Measurements from ENCODE around the gene UCKL1. TPM values are rescaled to one million over a fixed set of nuclear protein-coding genes. Genes with fewer than 3 reads are reported as not detected.
"Not testable (repeated sequence)": the region's sequence is repeated elsewhere in the genome, so short reads cannot be mapped to it uniquely, and the experiment has no call there.

Gene UCKL1
- total RNA-seq, 1 donor from 2014 or later = 95.4 TPM

DNA sequence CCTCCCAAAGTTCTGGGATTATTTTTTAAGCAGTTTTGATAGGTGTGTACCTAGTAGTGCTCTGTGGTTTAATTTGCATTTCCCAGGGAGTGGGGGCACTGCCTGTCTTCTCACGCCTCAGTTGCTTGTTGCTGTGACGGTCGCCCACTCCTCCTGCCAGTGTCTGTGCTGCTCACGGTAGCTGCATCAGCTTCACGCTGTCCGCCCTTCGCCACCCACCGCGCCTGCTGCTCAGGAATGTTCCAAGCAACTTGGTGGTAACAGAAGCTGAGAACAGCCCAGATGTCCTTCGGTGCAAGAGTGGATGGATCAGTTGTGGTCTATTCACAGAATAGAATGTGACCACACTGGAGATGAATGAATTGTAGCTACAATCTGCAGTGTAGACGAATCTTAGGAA lies 38.4 kb downstream of the UCKL1 start:
- H3K4me3 ChIP-seq = no peak overlapping the region
- no peak overlapping the region for H3K27ac ChIP-seq
- intact Hi-C loops (cut with DNase I) = no loop called here
- TF ChIP-seq, protein P1, sequence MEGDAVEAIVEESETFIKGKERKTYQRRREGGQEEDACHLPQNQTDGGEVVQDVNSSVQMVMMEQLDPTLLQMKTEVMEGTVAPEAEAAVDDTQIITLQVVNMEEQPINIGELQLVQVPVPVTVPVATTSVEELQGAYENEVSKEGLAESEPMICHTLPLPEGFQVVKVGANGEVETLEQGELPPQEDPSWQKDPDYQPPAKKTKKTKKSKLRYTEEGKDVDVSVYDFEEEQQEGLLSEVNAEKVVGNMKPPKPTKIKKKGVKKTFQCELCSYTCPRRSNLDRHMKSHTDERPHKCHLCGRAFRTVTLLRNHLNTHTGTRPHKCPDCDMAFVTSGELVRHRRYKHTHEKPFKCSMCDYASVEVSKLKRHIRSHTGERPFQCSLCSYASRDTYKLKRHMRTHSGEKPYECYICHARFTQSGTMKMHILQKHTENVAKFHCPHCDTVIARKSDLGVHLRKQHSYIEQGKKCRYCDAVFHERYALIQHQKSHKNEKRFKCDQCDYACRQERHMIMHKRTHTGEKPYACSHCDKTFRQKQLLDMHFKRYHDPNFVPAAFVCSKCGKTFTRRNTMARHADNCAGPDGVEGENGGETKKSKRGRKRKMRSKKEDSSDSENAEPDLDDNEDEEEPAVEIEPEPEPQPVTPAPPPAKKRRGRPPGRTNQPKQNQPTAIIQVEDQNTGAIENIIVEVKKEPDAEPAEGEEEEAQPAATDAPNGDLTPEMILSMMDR (IDR thresholded peaks at IDR 0.05) = no peak
- peaks cover 0 to 8% of the 10 kb centered on the region in 2 donors for H3K36me3 ChIP-seq
- H3K4me1 ChIP-seq = no peaks in the 10 kb centered on the region
- no peaks in the 10 kb centered on the region for H3K9me3 ChIP-seq
- H3K27me3 ChIP-seq = no peaks in the 10 kb centered on the region
- no peak for DNase-seq (ENCODE audit: low spot score in 2 of 2)

DNA sequence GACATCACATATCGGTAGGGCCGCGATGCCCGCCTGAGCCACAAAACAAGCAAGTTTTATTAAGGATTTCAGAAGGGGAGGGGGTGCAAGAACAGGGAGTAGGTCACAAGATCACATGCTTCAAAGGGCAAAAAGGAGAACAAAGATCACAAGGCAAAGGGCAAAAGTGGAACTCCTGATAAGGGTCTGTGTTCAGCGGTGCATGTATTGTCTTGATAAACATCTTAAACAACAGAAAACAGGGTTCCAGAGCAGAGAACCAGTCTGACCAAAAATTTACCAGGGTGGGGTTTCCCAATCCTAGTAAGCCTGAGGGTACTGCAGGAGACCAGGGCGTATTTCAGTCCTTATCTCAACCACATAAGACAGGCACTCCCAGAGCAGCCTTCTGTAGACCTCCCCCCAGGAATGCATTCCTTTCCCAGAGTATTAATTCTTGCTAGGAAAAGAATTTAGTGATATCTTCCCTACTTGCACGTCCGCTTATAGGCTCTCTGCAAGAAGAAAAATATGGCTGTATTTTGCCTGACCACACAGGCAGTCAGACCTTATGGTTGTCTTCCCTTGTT lies 39.8 kb downstream of the UCKL1 start:
- H3K4me3 ChIP-seq; H3K9me3 ChIP-seq; H3K27ac ChIP-seq; H3K27me3 ChIP-seq; DNase-seq (ENCODE audit: low spot score in 2 of 2); H3K36me3 ChIP-seq; intact Hi-C loops (cut with DNase I); H3K4me1 ChIP-seq: not testable (repeated sequence)

DNA sequence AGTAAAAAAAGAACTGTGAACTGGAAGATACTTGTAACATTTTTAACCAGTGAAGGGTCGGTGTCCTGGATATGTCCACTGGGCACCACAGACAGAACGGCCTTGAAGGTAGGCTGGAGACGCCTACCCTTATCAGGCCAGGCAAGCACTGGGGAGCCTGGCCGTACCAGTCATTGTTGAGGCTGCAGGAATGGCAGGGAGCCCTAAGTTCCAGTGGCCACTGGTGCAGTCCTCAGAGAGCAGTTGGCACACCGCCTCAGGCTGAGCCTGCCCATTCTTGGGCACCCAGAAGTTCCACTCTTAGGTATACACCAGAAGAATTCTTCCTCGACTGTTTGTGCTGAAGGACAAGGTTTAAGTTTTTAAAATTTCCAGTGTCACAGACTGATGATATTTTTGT lies 40.7 kb downstream of the UCKL1 start:
- Histone ChIP-seq H3K4me1 (peaks cover 0 to 6% of the 10 kb centered on the region in 2 donors), H3K9me3 (no peaks in the 10 kb centered on the region), H3K27ac (no peak overlapping the region), H3K36me3 (peaks cover 0 to 5% of the 10 kb centered on the region in 2 donors), H3K27me3 (no peaks in the 10 kb centered on the region), H3K4me3 (no peak overlapping the region)
- TF ChIP-seq, protein P1 (IDR thresholded peaks at IDR 0.05) = no peak
- intact Hi-C loops (cut with DNase I) = no loop called here
- DNase-seq (ENCODE audit: low spot score in 2 of 2) = no peak

DNA sequence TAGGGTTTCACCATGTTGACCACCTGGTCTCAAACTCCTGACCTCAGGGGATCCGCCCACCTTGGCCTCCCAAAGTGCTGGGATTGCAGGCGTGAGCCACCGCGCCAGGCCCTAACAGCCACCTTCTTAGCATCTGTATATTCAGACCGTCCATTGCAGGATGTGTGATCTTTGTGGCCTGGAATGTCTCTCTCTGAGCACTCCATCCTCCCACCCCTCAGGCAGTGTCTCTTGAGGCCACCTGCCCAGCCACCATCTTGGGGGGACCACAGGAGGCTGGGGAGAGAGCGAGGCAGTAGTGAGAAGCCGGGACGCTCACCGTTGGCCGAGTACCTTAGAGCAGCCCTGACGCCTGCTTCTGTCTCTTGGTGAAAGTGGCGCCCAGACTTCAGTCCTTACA lies 42.4 kb downstream of the UCKL1 start:
- H3K27me3 ChIP-seq = no peaks in the 10 kb centered on the region
- no peaks in the 10 kb centered on the region for H3K9me3 ChIP-seq
- peaks cover 0 to 6% of the 10 kb centered on the region in 2 donors for H3K4me1 ChIP-seq
- no peak for DNase-seq (ENCODE audit: low spot score in 2 of 2)
- no peak overlapping the region for H3K4me3 ChIP-seq
- TF ChIP-seq, protein P1 (IDR thresholded peaks at IDR 0.05) = no peak
- H3K27ac ChIP-seq = no peak overlapping the region
- H3K36me3 ChIP-seq = peaks cover 0 to 5% of the 10 kb centered on the region in 2 donors
- intact Hi-C loops (cut with DNase I) = no loop called here

DNA sequence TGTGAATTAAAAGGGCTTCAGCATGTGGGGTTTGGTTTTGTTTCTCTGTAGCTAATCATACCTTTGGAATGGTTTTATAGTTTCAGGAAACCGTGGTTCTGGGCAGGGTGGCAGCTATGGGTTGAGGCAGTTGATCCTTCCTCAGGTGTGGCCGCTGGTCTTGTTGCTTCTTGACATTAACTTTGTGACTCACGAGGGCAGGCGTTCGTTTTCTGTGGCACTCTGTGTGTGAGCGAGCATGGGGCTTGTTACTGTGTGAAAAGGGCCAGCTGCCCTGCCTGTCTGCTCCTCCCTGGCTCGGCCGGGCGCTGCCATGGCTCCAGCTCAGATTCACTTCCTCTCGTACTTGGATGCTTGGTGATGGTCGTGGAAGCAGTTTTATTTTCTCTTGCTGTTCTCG lies 45.0 kb downstream of the UCKL1 start:
- peak in 1 of 2 donors; percentile 69 for DNase-seq (ENCODE audit: low spot score in 2 of 2)
- TF ChIP-seq, protein P1 (IDR thresholded peaks at IDR 0.05) = no peak
- H3K4me3 ChIP-seq = no peak overlapping the region
- peak overlapping the region in 1 of 2 donors; percentile 4 for H3K27ac ChIP-seq
- no peaks in the 10 kb centered on the region for H3K27me3 ChIP-seq
- no peaks in the 10 kb centered on the region for H3K9me3 ChIP-seq
- peaks cover 0 to 2% of the 10 kb centered on the region in 2 donors for H3K36me3 ChIP-seq
- peaks cover 0 to 6% of the 10 kb centered on the region in 2 donors for H3K4me1 ChIP-seq
- intact Hi-C loops (cut with DNase I) = no loop called here

DNA sequence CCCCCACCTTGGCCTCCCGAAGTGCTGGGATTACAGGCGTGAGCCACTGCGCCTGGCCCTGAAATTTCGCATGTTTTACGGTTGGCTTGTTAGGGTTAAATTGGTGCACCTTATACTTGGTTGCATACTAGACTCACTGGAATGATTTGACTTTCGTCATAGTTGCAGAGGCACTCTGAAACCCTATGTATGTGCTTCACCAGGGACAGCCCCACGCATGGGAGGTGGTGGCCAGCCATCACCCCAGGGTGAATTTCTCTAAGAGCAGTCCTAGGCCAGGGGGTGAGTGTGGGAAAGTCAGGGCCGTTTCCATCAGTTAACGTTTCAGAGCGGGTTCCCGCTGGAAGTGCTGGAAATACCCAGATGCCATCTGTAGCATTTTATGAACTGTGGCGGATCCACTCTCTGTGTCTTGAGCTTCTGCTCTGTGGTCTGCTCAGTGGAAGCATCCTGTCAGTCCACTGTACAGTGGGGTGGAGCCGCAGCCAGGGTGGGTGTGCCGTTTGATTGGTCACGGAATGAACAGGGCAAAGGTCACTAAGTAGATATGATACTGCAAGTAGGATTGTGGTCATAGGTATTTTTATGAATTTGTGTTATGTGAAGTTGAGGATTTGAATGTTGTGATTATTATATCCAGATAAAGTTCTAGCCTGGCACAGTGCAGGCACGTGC lies 48.1 kb downstream of the UCKL1 start:
- H3K27me3 ChIP-seq = no peaks in the 10 kb centered on the region
- no peaks in the 10 kb centered on the region for H3K9me3 ChIP-seq
- no peak overlapping the region for H3K4me3 ChIP-seq
- no peak for DNase-seq (ENCODE audit: low spot score in 2 of 2)
- TF ChIP-seq, protein P1 (IDR thresholded peaks at IDR 0.05) = no peak
- intact Hi-C loops (cut with DNase I) = loop anchor here (5.0 kb wide), 1 partner anchor 64 kb away; no protein-coding TSS in a partner anchor
- H3K4me1 ChIP-seq = peaks cover 0 to 6% of the 10 kb centered on the region in 2 donors
- H3K27ac ChIP-seq = no peak overlapping the region
- no peaks in the 10 kb centered on the region for H3K36me3 ChIP-seq

Measured in ascending aorta (tissue), 2 donors.